ENCODE measurements around the gene RASAL3. TPM values are rescaled to one million over a fixed set of nuclear protein-coding genes. Genes with fewer than 3 reads are reported as not detected.
"Not testable (repeated sequence)": the region's sequence is repeated elsewhere in the genome, so short reads cannot be mapped to it uniquely, and the experiment has no call there.

The RASAL3 gene
- total and polyA plus RNA-seq, 8 donors: 2.0 to 27.1 (median 2.7) TPM

- no peaks in the 10 kb centered on the region for H3K4me1 ChIP-seq
Observed at GRCh38 chr19:15479391-15480345, 15.3 kb upstream of the RASAL3 start, which contains the start of gene PGLYRP2. TSS of gene PGLYRP2 (minus strand) at chr19:15479501. CDS start at chr19:15479371, 130 bp downstream.

GRCh38 chr19:15476325-15476724, 12.0 kb upstream of the RASAL3 start:
- H3K9me3 ChIP-seq: no peaks in the 10 kb centered on the region
- no peak for ATAC-seq
- H3K27me3 ChIP-seq: peaks cover 0 to 10% of the 10 kb centered on the region in 2 donors
- intact Hi-C loops (cut with DNase I): no loop called here
- no peak overlapping the region for H3K4me3 ChIP-seq
- H3K36me3 ChIP-seq: no peaks in the 10 kb centered on the region
- TF ChIP-seq CTCF (IDR thresholded peaks at IDR 0.05): no peak
- H3K4me1 ChIP-seq: no peaks in the 10 kb centered on the region
- no peak for DNase-seq
- H3K27ac ChIP-seq: no peak overlapping the region

More at GRCh38 chr19:15479391-15480345, 15.3 kb upstream of the RASAL3 start, which contains the start of gene PGLYRP2:
- no peaks in the 10 kb centered on the region for H3K9me3 ChIP-seq
- TF ChIP-seq CTCF (IDR thresholded peaks at IDR 0.05): no peak
- peak; percentile 96 for ATAC-seq
- no peak within 1 kb of the TSS for H3K4me3 ChIP-seq
- intact Hi-C loops (cut with DNase I): no loop called here
- H3K27ac ChIP-seq: no peak within 1 kb of the TSS
- peak in 2 of 4 donors; percentile 47 to 58 for DNase-seq
- H3K36me3 ChIP-seq: no peaks in the 10 kb centered on the region
- H3K27me3 ChIP-seq: no peaks in the 10 kb centered on the region

- ATAC-seq (no peak), DNase-seq (no peak)
- Histone ChIP-seq H3K9me3 (no peaks in the 10 kb centered on the region), H3K27ac (no peak overlapping the region), H3K36me3 (no peaks in the 10 kb centered on the region), H3K4me3 (no peak overlapping the region), H3K4me1 (no peaks in the 10 kb centered on the region), H3K27me3 (peaks cover 0 to 17% of the 10 kb centered on the region in 2 donors)
- no peak for TF ChIP-seq CTCF (IDR thresholded peaks at IDR 0.05)
- intact Hi-C loops (cut with DNase I): no loop called here
Observed at GRCh38 chr19:15475611-15476010, 11.3 kb upstream of the RASAL3 start.

- Histone ChIP-seq H3K9me3 (no peaks in the 10 kb centered on the region), H3K4me1 (no peaks in the 10 kb centered on the region), H3K36me3 (no peaks in the 10 kb centered on the region), H3K27ac (no peak overlapping the region), H3K27me3 (peaks cover 0 to 21% of the 10 kb centered on the region in 2 donors), H3K4me3 (no peak overlapping the region)
- TF ChIP-seq CTCF (IDR thresholded peaks at IDR 0.05): no peak
- intact Hi-C loops (cut with DNase I): no loop called here
- ATAC-seq (no peak), DNase-seq (no peak)
Observed at GRCh38 chr19:15475169-15475568, 10.8 kb upstream of the RASAL3 start.

GRCh38 chr19:15473821-15474220, 9.5 kb upstream of the RASAL3 start:
- DNase-seq; ATAC-seq; H3K36me3 ChIP-seq; intact Hi-C loops (cut with DNase I); H3K4me3 ChIP-seq; H3K9me3 ChIP-seq; H3K27ac ChIP-seq: not testable (repeated sequence)
- H3K27me3 ChIP-seq: peaks cover 10 to 35% of the 10 kb centered on the region in 2 donors
- peaks cover 0 to 12% of the 10 kb centered on the region in 2 donors for H3K4me1 ChIP-seq
